HepG2 (cell line): ENCODE data around the gene ZFYVE27. TPM values are rescaled to one million over a fixed set of nuclear protein-coding genes. Genes with fewer than 3 reads are reported as not detected.

ENCODE experiments used
- AKNA ChIP-seq: sonication (generic); formaldehyde crosslinking; IDR thresholded peaks from 2 replicates; pipeline ENCODE4 v1.4.0; 2020; ENCODE audit warnings: missing genetic modification reagents, borderline replicate concordance
- ARID5B ChIP-seq: IDR thresholded peaks from 2 replicates; pipeline ENCODE4 v1.4.0; 2020; ENCODE audit warnings: mild to moderate bottlenecking, missing genetic modification reagents
- ATAD3A ChIP-seq: sonication (generic); formaldehyde crosslinking; IDR thresholded peaks from 2 replicates; pipeline ENCODE4 v1.4.0; 2020; ENCODE audit warnings: missing genetic modification reagents
- ATF2 ChIP-seq: sonication (generic); formaldehyde crosslinking; IDR thresholded peaks from 2 replicates; pipeline ENCODE4 v1.4.0; 2020; ENCODE audit warnings: missing genetic modification reagents
- E2F1 ChIP-seq: sonication (generic); formaldehyde crosslinking; IDR thresholded peaks from 2 replicates; pipeline ENCODE4 v1.5.0; 2020; ENCODE audit warnings: missing genetic modification reagents
- GATA4 ChIP-seq: sonication (generic); IDR thresholded peaks from 2 replicates; pipeline ENCODE4 v1.6.1; 2016; ENCODE audit warnings: antibody characterized with exemption, low read depth, borderline replicate concordance
- GFI1 ChIP-seq: sonication (generic); formaldehyde crosslinking; IDR thresholded peaks from 2 replicates; pipeline ENCODE4 v1.5.0; 2020; ENCODE audit warnings: missing genetic modification reagents, mild to moderate bottlenecking, borderline replicate concordance
- GPN1 ChIP-seq: sonication (generic); formaldehyde crosslinking; IDR thresholded peaks from 2 replicates; pipeline ENCODE4 v1.5.1; 2020; ENCODE audit warnings: missing genetic modification reagents, borderline replicate concordance
- HNRNPL ChIP-seq: fragments of 200-400 bp; formaldehyde crosslinking; IDR thresholded peaks from 2 replicates; pipeline ENCODE4 v1.6.1; 2017; ENCODE audit warnings: mild to moderate bottlenecking, low read depth, low read length
- KAT2B ChIP-seq: fragments of 150-350 bp; IDR thresholded peaks from 2 replicates; pipeline ENCODE4 v1.6.1; 2014; ENCODE audit warnings: low read depth, low read length, borderline replicate concordance
- KAT8 ChIP-seq: IDR thresholded peaks from 2 replicates; pipeline ENCODE4 v1.6.1; 2016; ENCODE audit warnings: missing genetic modification reagents, missing compliant biosample characterization
- MYNN ChIP-seq: sonication (generic); formaldehyde crosslinking; IDR thresholded peaks from 2 replicates; pipeline ENCODE4 v1.4.0; 2020; ENCODE audit warnings: mild to moderate bottlenecking, low read depth, missing genetic modification reagents
- NCOA5 ChIP-seq: sonication (generic); formaldehyde crosslinking; IDR thresholded peaks from 2 replicates; pipeline ENCODE4 v1.4.0; 2020; ENCODE audit warnings: missing genetic modification reagents
- NFYB ChIP-seq: sonication (generic); formaldehyde crosslinking; IDR thresholded peaks from 2 replicates; pipeline ENCODE4 v1.4.0; 2020; ENCODE audit warnings: missing genetic modification reagents
- SAFB2 ChIP-seq: sonication (generic); formaldehyde crosslinking; IDR thresholded peaks from 2 replicates; pipeline ENCODE4 v1.5.1; 2020; ENCODE audit warnings: missing genetic modification reagents, low read depth, mild to moderate bottlenecking, borderline replicate concordance
- ZBTB7B ChIP-seq: sonication (generic); formaldehyde crosslinking; IDR thresholded peaks from 2 replicates; pipeline ENCODE4 v1.4.0; 2020; ENCODE audit warnings: missing genetic modification reagents
- ZFP36L1 ChIP-seq: sonication (generic); formaldehyde crosslinking; IDR thresholded peaks from 2 replicates; pipeline ENCODE4 v1.8.0; 2022; ENCODE audit warnings: mild to moderate bottlenecking, missing genetic modification reagents, moderate library complexity
- polyA plus RNA-seq, 8 experiments: library from polyadenylated mRNA; depleted of rRNA in 3 of 8; stranded (reverse) in 7 of 8; unstranded in 1 of 8; fragments of >200 nt; fragmentation: Illumina TruSeq in 4 of 8; extraction: Trizol in 4 of 8; gene quantifications; 2 replicates each; pipeline versions ENCODE4 v1.2.1 to v1.2.3, GENCODE V29; 2011 to 2016; ENCODE audit warnings: low read depth in 4 of 8, missing spikeins in 1 of 8, mixed read lengths in 1 of 8; ENCODE audit not compliant: insufficient read depth in 1 of 8
- total RNA-seq, 5 experiments: library from RNA; depleted of rRNA; stranded (reverse); fragments of >200 nt; fragmentation: Illumina TruSeq; extraction: Trizol; gene quantifications; 2 replicates each; pipeline ENCODE4 v1.2.3, GENCODE V29; 2016; ENCODE audit warnings: low read depth in 1 of 5

ZFYVE27 gene
- total and polyA plus RNA-seq, 2 of the 13 experiments (the other 11 are each of a cell fraction or from before 2014, with no cell fraction given): 19.7 to 20.5 TPM

GRCh38 chr10:97736902-97737769 lies at the start of gene ZFYVE27 (continued):
- peak; percentile 79; the same call in 1 of the 2 replicates for TF ChIP-seq MYNN (CRISPR knock-in tag)
- peak; percentile 90 for TF ChIP-seq E2F1
- no peak for TF ChIP-seq HNRNPL
- TF ChIP-seq ATF2 (CRISPR knock-in tag): peak; percentile 96
- TF ChIP-seq KAT2B: no peak
- peak; percentile 55; the same call in 1 of the 2 replicates for TF ChIP-seq SAFB2
- no peak for TF ChIP-seq ATAD3A (CRISPR knock-in tag)
- TF ChIP-seq GATA4: peak; percentile 57; the same call in 1 of the 2 replicates
- peak; percentile 87 for TF ChIP-seq ZBTB7B
- peak; percentile 80; the same call in 1 of the 2 replicates for TF ChIP-seq GFI1 (CRISPR knock-in tag)
- TF ChIP-seq AKNA (CRISPR knock-in tag): peak; percentile 96; the same call in 1 of the 2 replicates
- no peak for TF ChIP-seq NCOA5 (CRISPR knock-in tag)
- TF ChIP-seq KAT8 (CRISPR knock-in tag): peak; percentile 90
- peak; percentile 97 for TF ChIP-seq ZFP36L1
- peak; percentile 49; the same call in 1 of the 2 replicates for TF ChIP-seq NFYB (CRISPR knock-in tag)
- TF ChIP-seq GPN1 (CRISPR knock-in tag): peak; percentile 93; the same call in 1 of the 2 replicates
- peak; percentile 78 for TF ChIP-seq ARID5B (CRISPR knock-in tag)
